GM21367 (cell line): Measurements from ENCODE around the gene ALDH7A1.

ENCODE experiments used
- ATAC-seq: cut with Tn5 transposase; IDR thresholded peaks from one replicate; pipeline ENCODE4 v1.9.1; 2021; ENCODE audit not compliant: unreplicated experiment

Gene ALDH7A1

DNA sequence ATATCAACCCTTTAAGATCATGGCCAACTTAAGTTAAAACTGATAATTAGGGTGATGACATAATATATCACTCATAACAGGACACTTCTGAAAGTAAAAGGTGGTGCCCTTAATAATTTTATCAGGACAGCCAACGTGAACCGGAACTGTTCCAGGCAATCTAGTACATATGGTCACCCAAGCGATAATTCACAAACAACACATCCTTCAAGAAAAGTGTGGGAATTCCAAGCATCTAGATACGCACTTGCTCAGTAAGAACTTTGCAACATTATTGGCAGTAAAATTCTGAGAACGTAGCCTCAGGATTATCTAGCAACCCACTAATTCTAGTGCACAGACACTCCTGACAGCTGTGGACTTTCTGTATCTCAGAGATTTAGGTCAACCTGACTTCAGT is 85.7 kb downstream of the ALDH7A1 start:
- ATAC-seq = no peak

DNA sequence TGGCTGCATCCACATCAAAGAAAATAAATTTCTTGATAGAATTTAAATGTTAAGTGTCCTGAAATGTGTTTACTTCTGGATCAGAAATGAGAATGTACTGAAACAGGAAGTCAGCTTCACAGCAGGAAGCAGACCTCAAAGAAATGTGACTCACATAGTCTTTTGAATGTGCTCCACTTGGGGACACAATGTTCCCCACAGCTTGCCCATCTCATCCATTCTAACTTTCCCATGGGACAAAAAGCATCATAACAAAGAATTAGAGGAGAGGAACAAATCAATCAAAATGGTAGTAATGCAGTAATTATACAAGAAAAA is 86.1 kb downstream of the ALDH7A1 start:
- ATAC-seq = no peak

DNA sequence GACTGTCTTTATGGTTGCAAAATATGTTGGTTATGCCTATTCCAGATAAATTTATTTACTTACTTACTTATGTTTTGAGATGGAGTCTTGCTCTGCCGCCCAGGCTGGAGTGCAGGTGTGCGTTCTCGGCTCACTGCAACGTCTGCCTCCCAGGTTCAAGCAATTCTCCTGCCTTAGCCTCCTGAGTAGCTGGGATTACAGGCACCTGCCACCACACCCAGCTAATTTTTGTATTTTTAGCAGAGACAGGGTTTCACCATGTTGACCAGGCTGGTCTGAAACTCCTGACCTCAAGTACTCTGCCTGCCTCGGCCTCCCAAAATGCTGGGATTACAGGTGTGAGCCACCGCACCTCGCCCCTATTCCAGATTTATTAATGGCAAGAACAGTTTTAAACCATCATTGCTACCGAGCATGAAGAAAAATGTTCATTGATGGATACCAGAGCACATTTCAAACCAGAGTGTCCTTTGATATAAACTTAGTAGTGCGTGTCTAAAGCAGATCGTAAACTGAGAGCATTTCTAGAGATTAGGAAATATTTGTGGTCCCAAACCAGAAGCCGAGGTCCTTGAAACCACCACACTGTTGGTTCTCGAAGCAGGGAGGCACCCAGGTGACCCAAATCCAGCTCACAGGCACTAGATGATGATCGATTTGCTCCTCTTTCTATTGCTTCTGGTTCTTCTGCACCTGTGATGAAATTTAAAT is 86.6 kb downstream of the ALDH7A1 start:
- ATAC-seq = no peak

DNA sequence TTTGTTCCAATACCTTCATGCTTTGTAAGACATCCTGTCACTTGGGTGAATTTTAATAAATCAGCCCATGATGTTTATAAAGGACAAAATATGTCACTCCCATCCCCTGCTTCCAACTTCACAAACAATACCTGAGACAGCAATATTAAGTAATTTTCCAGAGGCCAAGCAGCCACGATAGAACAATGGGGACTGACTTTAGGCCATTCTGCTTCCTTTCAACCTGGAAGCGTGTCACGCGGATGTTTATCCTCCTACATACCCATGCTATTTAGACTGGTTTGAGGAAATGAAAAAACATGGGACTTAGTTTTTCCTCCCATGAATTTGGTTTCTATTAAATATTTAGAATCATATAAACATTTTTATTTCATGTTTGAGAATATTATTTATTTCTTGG is 88.9 kb downstream of the ALDH7A1 start:
- ATAC-seq = no peak

DNA sequence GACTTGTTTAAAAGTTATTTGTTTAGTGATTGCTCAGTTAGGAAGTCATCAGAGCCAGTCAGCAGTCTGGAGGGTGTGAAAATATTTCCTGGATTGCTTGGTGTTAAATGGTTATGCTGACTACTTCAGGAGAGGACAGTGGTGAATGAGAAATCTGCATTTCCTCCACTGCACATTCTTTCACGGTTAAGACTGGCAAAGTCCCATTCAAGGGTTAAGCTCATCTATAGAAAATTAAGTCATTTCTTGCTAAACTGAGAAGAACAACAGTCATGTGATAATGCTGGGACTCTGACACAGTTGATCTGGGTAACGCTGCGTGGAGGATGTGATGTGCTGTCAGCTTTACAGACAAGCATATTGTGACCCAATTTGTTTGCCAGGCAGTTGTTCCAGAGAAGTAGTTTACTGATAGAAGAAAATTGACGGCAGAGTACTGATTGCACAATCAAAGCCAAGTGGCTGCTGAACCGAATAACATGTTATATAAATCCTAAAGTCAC is 91.4 kb downstream of the ALDH7A1 start:
- ATAC-seq = no peak

DNA sequence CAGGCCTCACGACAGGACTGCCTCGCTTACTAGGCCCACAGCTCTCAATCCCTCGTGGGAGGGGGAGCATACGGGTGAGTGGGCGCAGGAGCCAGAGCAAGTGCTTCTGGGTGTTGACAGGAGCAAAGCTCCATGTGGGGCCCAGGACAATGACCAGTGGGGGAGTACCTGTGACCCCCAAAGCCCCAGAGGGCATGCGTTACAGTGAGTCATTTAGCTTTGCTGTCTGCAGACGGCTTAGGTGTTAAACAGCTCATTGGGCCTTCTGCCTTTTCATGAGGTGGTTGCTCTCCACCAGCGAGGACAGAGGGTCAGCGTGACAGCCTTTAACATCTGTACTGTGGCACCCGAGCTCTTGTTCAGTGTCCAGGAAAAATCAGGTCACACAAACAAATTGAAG is 93.6 kb downstream of the ALDH7A1 start:
- no peak for ATAC-seq

DNA sequence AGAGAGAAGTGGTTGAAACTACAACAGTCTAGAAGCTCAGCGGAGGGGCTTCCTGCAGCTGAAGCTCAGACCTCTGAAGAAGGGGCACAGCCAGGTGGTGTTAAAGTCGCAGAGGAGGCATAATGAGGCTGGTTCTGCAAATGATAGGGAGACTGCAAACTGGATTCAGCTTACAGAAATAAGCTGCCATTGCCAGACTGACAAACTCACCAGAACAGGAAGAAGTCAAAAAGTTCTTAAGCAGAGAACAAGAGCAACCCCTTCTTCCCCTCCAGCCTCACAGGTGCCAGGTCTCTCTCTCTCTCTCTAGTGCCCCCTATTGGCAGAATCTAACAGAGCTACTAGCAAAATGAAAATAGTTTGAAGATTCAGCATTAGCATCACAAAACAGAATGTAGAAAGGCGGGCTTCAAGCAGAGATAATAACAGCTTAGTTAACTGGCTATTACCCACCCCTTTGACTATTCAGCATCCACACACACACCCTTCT is 95.1 kb downstream of the ALDH7A1 start:
- no peak for ATAC-seq

DNA sequence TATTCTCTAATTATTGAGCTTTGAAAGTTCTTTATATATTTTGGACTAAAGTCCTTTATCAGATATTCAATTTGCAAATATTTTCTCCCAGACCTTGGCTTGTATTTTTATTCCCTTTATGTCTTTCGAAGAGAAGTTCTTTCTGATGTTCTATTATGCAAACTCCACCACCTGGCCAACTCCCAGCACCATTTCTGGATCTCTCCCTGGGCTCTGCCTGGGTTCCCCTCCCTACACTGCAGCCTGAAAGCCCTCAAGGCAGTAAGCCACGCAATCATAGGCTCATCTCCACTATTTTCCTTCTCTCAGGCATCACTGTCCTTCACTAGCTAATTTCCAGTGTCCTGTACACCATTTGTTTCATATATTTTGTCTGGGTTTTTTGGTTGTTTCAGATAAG is 95.7 kb downstream of the ALDH7A1 start:
- no peak for ATAC-seq

DNA sequence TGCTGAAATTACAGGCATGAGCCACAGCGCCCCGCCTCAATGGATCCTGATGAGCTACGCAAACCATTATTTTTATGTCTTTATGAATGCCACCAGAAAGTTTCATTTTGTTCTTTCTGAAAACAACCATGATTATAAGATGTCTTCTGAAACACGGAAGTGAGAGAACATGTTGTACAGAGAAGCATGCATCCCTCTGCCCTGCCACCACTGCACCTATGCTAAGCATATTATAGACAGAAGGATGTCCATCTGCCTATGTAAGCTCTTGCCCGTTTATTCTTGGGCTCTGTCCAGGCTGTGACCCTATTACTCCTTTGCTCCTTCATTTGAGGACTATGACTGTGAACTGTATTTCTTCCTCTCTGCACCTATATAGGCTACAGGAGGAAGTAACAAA is 97.5 kb downstream of the ALDH7A1 start:
- no peak for ATAC-seq

DNA sequence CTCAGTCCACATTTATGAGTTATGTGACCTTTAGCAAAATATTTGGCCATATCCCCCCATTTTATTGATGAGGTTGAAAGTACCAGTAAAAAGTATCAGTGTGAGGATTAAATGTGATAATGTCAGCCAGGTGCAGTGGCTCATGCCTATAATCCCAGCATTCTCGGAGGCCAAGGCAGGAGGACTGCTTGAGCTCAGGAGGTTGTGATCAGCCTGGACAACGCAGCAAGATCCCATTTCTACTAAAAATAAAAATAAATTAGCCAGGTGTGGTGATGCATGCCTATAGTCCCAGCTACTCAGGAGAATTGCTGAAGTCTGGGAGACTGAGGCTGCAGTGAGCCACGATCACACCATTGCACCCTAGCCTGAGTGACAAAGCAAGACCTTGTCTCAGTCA is 100.6 kb downstream of the ALDH7A1 start:
- no peak for ATAC-seq

DNA sequence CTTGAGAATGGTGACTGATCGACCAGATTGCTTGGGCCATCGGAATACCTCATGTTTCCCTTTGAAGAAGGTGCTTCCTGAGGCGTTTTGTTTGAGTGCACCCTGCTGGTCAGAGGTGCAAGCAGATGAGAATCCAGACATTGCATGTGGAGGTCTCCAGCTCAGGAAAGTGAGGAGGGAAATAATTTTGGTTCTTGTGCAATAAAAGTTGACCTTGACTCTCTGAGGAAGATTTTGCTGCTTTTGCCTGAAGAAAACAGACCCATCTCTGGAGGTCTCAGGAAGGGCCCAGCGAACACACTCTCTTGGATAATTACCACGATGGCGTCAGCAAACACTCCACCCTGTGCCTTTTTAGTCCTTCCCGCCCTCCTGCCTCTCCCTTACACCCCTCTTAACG is 102.1 kb downstream of the ALDH7A1 start:
- no peak for ATAC-seq

DNA sequence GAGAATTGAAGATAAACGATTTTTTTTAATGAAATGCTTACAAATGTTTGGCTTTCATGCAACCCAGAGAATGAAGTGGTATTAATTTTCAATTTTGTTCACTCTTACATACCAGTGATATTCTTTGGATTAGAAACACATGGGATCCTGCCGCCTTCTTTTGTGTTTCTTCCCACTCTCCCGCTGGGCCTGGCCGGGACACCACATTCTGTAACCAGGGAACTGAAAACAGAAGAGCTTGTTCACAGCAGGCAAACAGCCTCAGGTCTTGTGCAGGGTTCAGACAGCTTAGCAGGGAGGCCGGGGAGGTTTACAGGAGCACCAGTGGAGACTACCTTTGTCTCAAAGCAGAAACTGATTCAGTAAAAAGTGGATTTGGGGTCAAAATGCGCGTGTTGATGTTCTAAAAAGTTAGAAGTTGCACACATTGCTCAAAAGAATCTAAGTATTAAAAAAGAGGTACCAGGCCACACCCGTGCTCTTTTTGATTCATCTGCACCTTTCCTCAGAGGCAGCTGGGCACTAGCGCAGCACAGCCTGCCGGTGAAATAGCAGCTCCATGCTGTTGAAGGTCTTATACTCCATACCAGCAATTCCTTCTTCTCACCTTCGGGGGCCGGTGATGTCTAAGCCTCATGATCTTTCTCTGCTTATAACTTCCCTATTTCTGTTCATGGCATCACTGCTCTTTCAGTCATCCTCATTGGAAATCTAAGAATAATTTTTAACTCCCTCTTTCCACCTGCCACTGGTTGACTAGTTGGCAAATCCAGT is 104.7 kb downstream of the ALDH7A1 start:
- ATAC-seq = no peak

DNA sequence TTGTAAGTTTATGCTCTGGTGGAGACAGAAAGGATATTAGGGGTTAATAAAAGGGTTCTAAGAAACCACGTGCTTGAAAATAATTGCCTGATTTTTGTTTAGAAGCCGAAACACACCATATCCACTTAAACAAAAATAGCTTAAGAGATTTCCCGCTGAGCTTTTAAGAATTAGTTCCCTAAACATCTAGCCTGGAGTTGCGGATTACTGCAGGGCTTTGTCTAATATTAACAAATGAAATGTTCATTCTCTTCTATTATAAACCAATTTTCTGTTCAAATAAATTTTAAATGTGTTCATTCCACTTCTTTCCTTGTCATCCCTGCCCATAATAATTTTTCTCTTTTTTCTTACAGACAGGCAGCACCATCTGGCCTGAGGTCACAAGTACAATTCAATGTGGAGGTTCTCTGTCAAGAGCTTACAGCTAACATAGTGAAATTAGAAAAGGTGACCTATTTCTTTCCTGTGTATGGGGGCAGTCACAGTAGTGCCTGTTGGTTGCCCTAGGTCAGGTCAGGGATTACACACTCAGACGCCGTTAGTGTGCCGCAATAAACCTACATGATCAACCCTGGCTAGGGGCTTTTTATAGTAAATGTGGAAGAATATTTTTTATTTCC is 106.5 kb downstream of the ALDH7A1 start:
- ATAC-seq = no peak

DNA sequence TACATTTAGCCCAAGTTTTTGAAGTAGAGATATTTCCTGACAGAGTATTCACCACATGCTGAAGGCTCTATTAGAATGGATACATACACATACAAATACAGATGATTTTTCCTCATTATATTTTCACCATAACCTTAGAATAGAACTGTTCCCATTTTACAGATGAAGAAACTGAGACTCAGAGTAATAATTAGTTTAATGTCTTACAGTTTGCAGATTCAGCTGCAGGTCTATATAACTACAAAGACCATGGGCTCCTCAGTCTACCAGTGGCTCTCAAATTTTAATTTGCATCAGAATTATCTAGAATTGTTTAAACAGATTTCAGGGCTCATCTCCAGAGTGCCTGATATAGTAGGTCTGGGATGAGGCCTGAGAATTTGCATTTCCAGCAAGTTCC is 107.4 kb downstream of the ALDH7A1 start:
- no peak for ATAC-seq

DNA sequence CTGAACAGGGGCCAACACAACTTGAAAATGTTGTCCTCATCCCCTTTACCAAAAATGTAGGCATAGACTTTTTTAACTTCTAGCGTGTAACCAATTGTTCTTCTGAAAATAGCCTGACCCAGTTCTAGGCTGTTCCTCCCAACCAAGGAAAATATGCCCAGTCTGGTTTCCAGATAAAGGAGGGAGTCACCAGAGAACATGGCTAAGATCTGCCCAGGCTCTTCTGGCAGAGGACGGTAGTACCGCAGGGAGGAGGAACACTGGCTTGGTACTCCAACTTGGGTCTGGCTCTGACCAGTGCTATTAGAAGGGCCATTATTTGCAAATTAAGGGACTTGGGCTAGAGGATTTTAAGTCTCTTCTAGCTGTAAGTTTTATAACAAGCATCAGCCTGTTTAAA is 108.7 kb downstream of the ALDH7A1 start:
- ATAC-seq = no peak

DNA sequence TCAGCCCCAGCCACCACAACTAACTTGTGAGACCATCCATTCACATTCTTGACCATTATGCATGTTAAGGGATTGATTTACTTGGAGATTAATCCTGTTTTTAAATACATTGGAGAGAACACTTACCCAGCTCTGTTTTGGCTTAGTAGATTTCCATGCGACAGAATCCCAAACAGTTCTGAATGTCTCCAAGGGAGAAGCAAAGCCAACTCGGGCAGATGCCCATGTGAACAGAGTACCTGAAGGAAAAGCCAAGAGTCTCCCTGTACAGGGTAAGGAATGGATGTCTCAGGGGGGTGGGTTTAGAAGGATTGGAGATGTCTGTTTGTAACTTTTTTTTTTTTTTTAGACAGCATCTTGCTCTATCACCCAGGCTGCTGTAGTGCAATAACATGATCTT is 110.8 kb downstream of the ALDH7A1 start:
- no peak for ATAC-seq

DNA sequence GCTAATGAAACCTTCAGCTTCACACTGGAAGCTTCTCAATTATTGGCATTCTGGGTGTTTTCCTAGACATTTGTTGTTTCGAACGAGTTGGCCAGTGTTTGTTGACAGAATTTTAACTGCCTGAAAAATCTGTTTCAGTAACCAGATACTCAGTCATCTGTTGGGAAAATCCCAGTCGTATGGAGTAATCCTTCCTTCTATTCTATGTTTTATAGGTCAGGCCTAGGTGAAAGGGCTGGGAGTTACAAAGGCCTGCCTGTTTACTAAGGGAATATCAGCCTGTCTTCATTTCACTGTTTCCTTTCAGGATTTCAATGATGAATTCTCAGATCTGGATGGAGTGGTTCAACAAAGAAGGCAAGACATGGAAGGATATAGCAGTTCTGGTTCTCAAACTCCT is 111.9 kb downstream of the ALDH7A1 start:
- ATAC-seq = no peak

DNA sequence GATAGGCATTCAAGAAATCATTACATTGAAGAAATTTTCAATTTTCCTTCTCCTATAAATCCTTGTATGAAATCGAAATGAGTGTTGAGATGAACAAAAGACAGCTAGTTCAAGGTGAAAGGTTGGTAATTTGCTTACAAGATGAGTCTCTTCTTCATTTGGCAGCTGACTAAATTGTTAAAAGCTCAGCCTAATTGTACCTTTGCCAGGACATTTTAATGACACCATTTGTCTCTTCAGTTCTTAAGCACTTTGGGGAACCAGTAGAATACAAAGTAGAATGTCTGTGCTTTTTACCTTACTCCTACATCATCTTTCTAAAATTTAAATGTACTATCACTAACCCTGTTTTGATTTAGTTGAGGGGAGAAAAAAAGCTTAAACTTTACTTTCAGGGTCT is 112.4 kb downstream of the ALDH7A1 start:
- no peak for ATAC-seq

DNA sequence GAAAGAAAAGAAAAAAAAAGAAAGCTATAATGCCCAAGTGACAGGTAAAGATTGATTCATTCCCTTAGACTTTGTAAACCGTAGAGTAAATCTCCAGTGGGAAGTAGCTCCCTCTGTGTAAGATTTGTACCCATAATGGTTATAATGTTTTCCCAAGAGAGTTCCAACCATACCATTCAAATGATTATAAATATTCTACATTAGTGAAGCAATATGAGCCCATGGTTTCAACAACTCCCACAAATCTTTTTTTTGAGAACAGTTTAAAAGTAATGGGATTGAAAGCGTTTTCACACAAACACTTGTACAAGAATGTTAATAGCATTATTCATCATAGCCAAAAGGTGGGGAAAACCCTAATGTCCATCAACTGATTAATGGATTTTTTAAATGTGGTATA is 113.8 kb downstream of the ALDH7A1 start:
- ATAC-seq = no peak
